Fibroblast of lung (primary cell): ENCODE data around the gene OVCH1. TPM values are rescaled to one million over a fixed set of nuclear protein-coding genes. Genes with fewer than 3 reads are reported as not detected.
A peak's percentile ranks its signal among the peaks of the same experiment; 100 is the strongest.

ENCODE experiments used
- DNase-seq, 2 donors: peaks; one replicate each; pipeline versions ENCODE4 v3.0.0 to v3.0.0-alpha.2; 2010; ENCODE audit warnings: low read depth in 2 of 2
- H2AFZ ChIP-seq: 2 replicates; pipeline ENCODE4 v1.5.1; 2012; ENCODE audit warnings: low read length, control low read depth, inconsistent platforms
- H3K27ac ChIP-seq: 2 replicates; pipeline ENCODE4 v1.5.1; 2011; ENCODE audit warnings: low read length, control low read depth; ENCODE audit not compliant: insufficient read depth
- H3K27me3 ChIP-seq: 2 replicates; pipeline ENCODE4 v1.5.1; 2011; ENCODE audit warnings: mild to moderate bottlenecking, low read length; ENCODE audit not compliant: control insufficient read depth, insufficient read depth
- H3K36me3 ChIP-seq: 2 replicates; pipeline ENCODE4 v1.5.1; 2011; ENCODE audit warnings: low read length; ENCODE audit not compliant: control insufficient read depth, insufficient read depth
- H3K4me1 ChIP-seq: 2 replicates; pipeline ENCODE4 v1.5.1; 2011; ENCODE audit warnings: low read length; ENCODE audit not compliant: control insufficient read depth, insufficient read depth; ENCODE audit errors: extremely low read depth
- H3K4me2 ChIP-seq: 2 replicates; pipeline ENCODE4 v1.5.1; 2011; ENCODE audit warnings: low read length, control low read depth; ENCODE audit not compliant: insufficient read depth; ENCODE audit errors: extremely low read depth
- H3K4me3 ChIP-seq, 4 experiments: fragments of 200-600 bp in 1 of 4; sonication (generic) in 1 of 4; replicated peaks in 1 of 4; 2 replicates each; pipeline ENCODE4 v1.5.1; 2011 to 2016; ENCODE audit warnings: low read length in 4 of 4, low read depth in 3 of 4, mild to moderate bottlenecking in 3 of 4, control low read depth in 2 of 4, inconsistent platforms in 1 of 4, mixed read lengths in 1 of 4; ENCODE audit not compliant: insufficient read depth in 1 of 4; ENCODE audit errors: control extremely low read depth in 1 of 4
- H3K79me2 ChIP-seq: 2 replicates; pipeline ENCODE4 v1.5.1; 2012; ENCODE audit warnings: mild to moderate bottlenecking, low read length, inconsistent platforms; ENCODE audit not compliant: control insufficient read depth, insufficient read depth
- H3K9ac ChIP-seq: 2 replicates; pipeline ENCODE4 v1.5.1; 2011; ENCODE audit warnings: mild to moderate bottlenecking, low read length, control low read depth; ENCODE audit not compliant: insufficient read depth
- H3K9me3 ChIP-seq: 2 replicates; pipeline ENCODE4 v1.5.1; 2012; ENCODE audit warnings: low read depth, low read length; ENCODE audit not compliant: control insufficient read depth, insufficient read depth
- H4K20me1 ChIP-seq: 2 replicates; pipeline ENCODE4 v1.5.1; 2011; ENCODE audit warnings: low read length; ENCODE audit not compliant: control insufficient read depth, insufficient read depth; ENCODE audit errors: extremely low read depth
- CTCF ChIP-seq, 2 donors: IDR thresholded peaks in 1 of 2; conservative IDR thresholded peaks in 1 of 2; 1 replicate in 1 of 2; 2 replicates in 1 of 2; pipeline ENCODE4 v1.5.1; 2011 to 2012; ENCODE audit warnings: low read length in 2 of 2, control low read depth in 1 of 2, inconsistent platforms in 1 of 2, low read depth in 1 of 2, mild to moderate bottlenecking in 1 of 2
- EZH2 ChIP-seq: IDR thresholded peaks from 2 replicates; pipeline ENCODE4 v1.5.1; 2012; ENCODE audit warnings: low read length, control low read depth, mild to moderate bottlenecking; ENCODE audit errors: missing control alignments
- polyA plus RNA-seq, 2 donors: library from polyadenylated mRNA; depleted of rRNA in 1 of 2; stranded (reverse) in 1 of 2; unstranded in 1 of 2; fragments of >200 nt; gene quantifications; 2 replicates each; pipeline ENCODE4 v1.2.1, GENCODE V29; 2011 to 2012; ENCODE audit warnings: missing spikeins in 1 of 2
- total RNA-seq: library from RNA; depleted of rRNA; stranded (reverse); fragments of >200 nt; gene quantifications from 2 replicates; pipeline ENCODE4 v1.2.1, GENCODE V29; 2014

The OVCH1 gene
- total and polyA plus RNA-seq, 2 donors (not counting 1 experiment from before 2014, with no cell fraction given), result 0.06 to 1.2 TPM

GRCh38 chr12:29415111-29415510 lies 82.4 kb downstream of the OVCH1 start:
- Histone ChIP-seq H3K4me2 (no peak overlapping the region), H3K27me3 (no peaks in the 10 kb centered on the region), H3K9ac (no peak overlapping the region), H3K4me1 (no peaks in the 10 kb centered on the region), H3K36me3 (no peaks in the 10 kb centered on the region), H3K79me2 (no peaks in the 10 kb centered on the region), H4K20me1 (no peaks in the 10 kb centered on the region), H3K9me3 (no peaks in the 10 kb centered on the region), H3K4me3 (no peak overlapping the region), H3K27ac (no peak overlapping the region), H2AFZ (no peak overlapping the region)
- peak in 1 of 2 donors; percentile 11 for DNase-seq
- TF ChIP-seq CTCF (conservative IDR thresholded peaks at IDR 0.05 in 1 of 2, IDR thresholded peaks at IDR 0.05 in 1 of 2; ENCODE audit: low read depth in 1 of 2, low read length in 2 of 2), result no peak

GRCh38 chr12:29414368-29414767 lies 83.1 kb downstream of the OVCH1 start:
- no peak overlapping the region for H3K27ac ChIP-seq
- peak in 1 of 2 donors; percentile 39 for DNase-seq

GRCh38 chr12:29405561-29405960 lies 91.9 kb downstream of the OVCH1 start:
- Histone ChIP-seq H3K27ac (no peak overlapping the region), H3K9ac (no peak overlapping the region), H3K4me3 (no peak overlapping the region), H3K79me2 (no peaks in the 10 kb centered on the region), H3K4me1 (no peaks in the 10 kb centered on the region), H3K4me2 (no peak overlapping the region), H4K20me1 (no peaks in the 10 kb centered on the region), H3K9me3 (no peaks in the 10 kb centered on the region), H3K27me3 (no peaks in the 10 kb centered on the region), H2AFZ (no peak overlapping the region), H3K36me3 (no peaks in the 10 kb centered on the region)
- TF ChIP-seq EZH2 (no peak), CTCF (conservative IDR thresholded peaks at IDR 0.05 in 1 of 2, IDR thresholded peaks at IDR 0.05 in 1 of 2; ENCODE audit: low read depth in 1 of 2, low read length in 2 of 2) (no peak)
- no peak for DNase-seq

More at GRCh38 chr12:29414368-29414767, 83.1 kb downstream of the OVCH1 start:
- no peak overlapping the region for H2AFZ ChIP-seq
- H3K79me2 ChIP-seq, result no peaks in the 10 kb centered on the region
- no peak overlapping the region for H3K4me2 ChIP-seq
- no peaks in the 10 kb centered on the region for H3K9me3 ChIP-seq
- TF ChIP-seq EZH2, result no peak
- TF ChIP-seq CTCF (conservative IDR thresholded peaks at IDR 0.05 in 1 of 2, IDR thresholded peaks at IDR 0.05 in 1 of 2; ENCODE audit: low read depth in 1 of 2, low read length in 2 of 2), result no peak
- no peaks in the 10 kb centered on the region for H3K4me1 ChIP-seq
- H3K4me3 ChIP-seq, result no peak overlapping the region
- H3K9ac ChIP-seq, result no peak overlapping the region
- no peaks in the 10 kb centered on the region for H4K20me1 ChIP-seq
- H3K36me3 ChIP-seq, result no peaks in the 10 kb centered on the region
- no peaks in the 10 kb centered on the region for H3K27me3 ChIP-seq
